ENCODE results near the gene DMAC2L. TPM values are rescaled to one million over a fixed set of nuclear protein-coding genes. Genes with fewer than 3 reads are reported as not detected.

DMAC2L gene
- total RNA-seq (10 to 100 TPM; 14.3 to 14.7 TPM), polyA plus RNA-seq (17.9 TPM)

GRCh38 chr14:50311972-50312733 lies at the start of gene DMAC2L, which contains the start of gene L2HGDH:
Gene DMAC2L (plus strand): TSS chr14:50312324. CDS start chr14:50321488, 9,164 bp downstream.
Gene L2HGDH (minus strand): TSS chr14:50312229. CDS start chr14:50312150, 79 bp downstream.
- Histone ChIP-seq H3K9me3 (ENCODE audit: low read length) (no peaks in the 10 kb centered on the region), H3K27me3 (ENCODE audit: insufficient read depth, low read length, poor library complexity, severe bottlenecking) (no peaks in the 10 kb centered on the region), H3K4me3 (ENCODE audit: low read length) (peak within 1 kb of the TSS; percentile 84), H3K4me1 (ENCODE audit: insufficient read depth, low read length) (peaks cover 20% of the 10 kb centered on the region), H3K36me3 (ENCODE audit: insufficient read depth, low read length) (no peaks in the 10 kb centered on the region), H3K27ac (ENCODE audit: low read depth, low read length) (peak within 1 kb of the TSS; percentile 52)
- peaks cover 0 to 2% of the 10 kb centered on the region in 2 donors for H3K27me3 Mint-ChIP-seq
- H3K36me3 Mint-ChIP-seq, result peaks cover 0 to 22% (median 4%) of the 10 kb centered on the region in 3 donors
- peaks cover 38 to 47% (median 43%) of the 10 kb centered on the region in 3 donors for H3K4me1 Mint-ChIP-seq
- DNase-seq, result peak; percentile 84 to 92 (median 89)
- ChIA-PET POLR2A (interaction anchor here (0.5 to 2.1 kb wide), 4 partner anchors 9 to 492 kb away, joined by 3 to 18 read pairs (median 4); partner anchors contain the start of gene MAP4K5), CTCF (interaction anchor here (1.0 to 3.6 kb wide), 4 partner anchors 9 to 691 kb away, joined by 3 to 39 read pairs (median 4); partner anchors contain the start of genes MAP4K5, MGAT2 and RPL36AL)
- peak within 1 kb of the TSS; percentile 95 to 99 (median 98) for H3K27ac Mint-ChIP-seq
- no peaks in the 10 kb centered on the region for H3K9me3 Mint-ChIP-seq
- H3K4me3 Mint-ChIP-seq, result peak within 1 kb of the TSS; percentile 88 to 98 (median 93)

DNA sequence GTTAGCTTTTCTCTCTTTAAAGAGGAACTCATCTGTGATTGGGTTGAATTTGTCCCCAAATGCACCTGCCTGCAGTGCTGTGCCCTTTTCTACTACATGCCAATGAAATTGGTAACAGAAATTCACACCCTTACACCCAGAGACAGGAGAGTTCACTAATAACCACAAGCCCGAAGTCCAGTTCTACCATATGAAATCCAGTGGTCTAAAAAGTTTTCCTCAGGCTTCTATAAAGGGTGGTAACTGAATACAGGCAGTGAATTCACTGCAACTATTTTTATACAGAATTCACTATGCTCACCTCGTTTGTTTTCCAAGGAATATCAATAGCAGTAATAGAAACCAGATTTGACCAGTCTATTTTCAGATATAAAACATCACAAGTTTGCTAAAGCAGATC lies 49.3 kb upstream of the DMAC2L start:
- no peak overlapping the region for H3K4me3 Mint-ChIP-seq
- Histone ChIP-seq H3K27ac (ENCODE audit: low read depth, low read length) (no peak overlapping the region), H3K27me3 (ENCODE audit: insufficient read depth, low read length, poor library complexity, severe bottlenecking) (no peaks in the 10 kb centered on the region), H3K4me1 (ENCODE audit: insufficient read depth, low read length) (no peaks in the 10 kb centered on the region), H3K36me3 (ENCODE audit: insufficient read depth, low read length) (no peaks in the 10 kb centered on the region), H3K9me3 (ENCODE audit: low read length) (no peaks in the 10 kb centered on the region), H3K4me3 (ENCODE audit: low read length) (no peak overlapping the region)
- peak overlapping the region in 1 of 8 donors; percentile 12 for H3K27ac Mint-ChIP-seq
- no peaks in the 10 kb centered on the region for H3K27me3 Mint-ChIP-seq
- peaks cover 0 to 6% (median 5%) of the 10 kb centered on the region in 3 donors for H3K36me3 Mint-ChIP-seq
- no peak for DNase-seq
- peaks cover 0 to 1% (median 0%) of the 10 kb centered on the region in 3 donors for H3K4me1 Mint-ChIP-seq
- no peaks in the 10 kb centered on the region for H3K9me3 Mint-ChIP-seq
- ChIA-PET CTCF (no interaction called here), POLR2A (no interaction called here)

GRCh38 chr14:50263321-50263720 lies 48.8 kb upstream of the DMAC2L start:
- H3K27me3 ChIP-seq (ENCODE audit: insufficient read depth, low read length, poor library complexity, severe bottlenecking), result no peaks in the 10 kb centered on the region
- no peak overlapping the region for H3K4me3 ChIP-seq (ENCODE audit: low read length)
- H3K4me1 ChIP-seq (ENCODE audit: insufficient read depth, low read length), result no peaks in the 10 kb centered on the region
- Mint-ChIP-seq H3K4me3 (no peak overlapping the region), H3K4me1 (peaks cover 0 to 1% (median 0%) of the 10 kb centered on the region in 3 donors), H3K36me3 (peaks cover 0 to 6% (median 6%) of the 10 kb centered on the region in 3 donors), H3K27me3 (no peaks in the 10 kb centered on the region), H3K27ac (peak overlapping the region in 1 of 8 donors; percentile 62), H3K9me3 (no peaks in the 10 kb centered on the region)
- no peaks in the 10 kb centered on the region for H3K36me3 ChIP-seq (ENCODE audit: insufficient read depth, low read length)
- ChIA-PET POLR2A (no interaction called here), CTCF (no interaction called here)
- DNase-seq, result no peak
- no peaks in the 10 kb centered on the region for H3K9me3 ChIP-seq (ENCODE audit: low read length)
- H3K27ac ChIP-seq (ENCODE audit: low read depth, low read length), result no peak overlapping the region

GRCh38 chr14:50265029-50265428 lies 47.1 kb upstream of the DMAC2L start:
- no peaks in the 10 kb centered on the region for H3K4me1 ChIP-seq (ENCODE audit: insufficient read depth, low read length)
- POLR2A ChIA-PET, result no interaction called here
- Mint-ChIP-seq H3K27me3 (no peaks in the 10 kb centered on the region), H3K4me3 (no peak overlapping the region), H3K36me3 (peaks cover 0 to 9% (median 6%) of the 10 kb centered on the region in 3 donors), H3K27ac (no peak overlapping the region), H3K4me1 (peaks cover 0 to 1% (median 0%) of the 10 kb centered on the region in 3 donors), H3K9me3 (no peaks in the 10 kb centered on the region)
- no peak for DNase-seq
- CTCF ChIA-PET, result no interaction called here
- H3K4me3 ChIP-seq (ENCODE audit: low read length), result no peak overlapping the region
- H3K36me3 ChIP-seq (ENCODE audit: insufficient read depth, low read length), result no peaks in the 10 kb centered on the region
- H3K9me3 ChIP-seq (ENCODE audit: low read length), result no peaks in the 10 kb centered on the region
- H3K27ac ChIP-seq (ENCODE audit: low read depth, low read length), result no peak overlapping the region
- H3K27me3 ChIP-seq (ENCODE audit: insufficient read depth, low read length, poor library complexity, severe bottlenecking), result no peaks in the 10 kb centered on the region

DNA sequence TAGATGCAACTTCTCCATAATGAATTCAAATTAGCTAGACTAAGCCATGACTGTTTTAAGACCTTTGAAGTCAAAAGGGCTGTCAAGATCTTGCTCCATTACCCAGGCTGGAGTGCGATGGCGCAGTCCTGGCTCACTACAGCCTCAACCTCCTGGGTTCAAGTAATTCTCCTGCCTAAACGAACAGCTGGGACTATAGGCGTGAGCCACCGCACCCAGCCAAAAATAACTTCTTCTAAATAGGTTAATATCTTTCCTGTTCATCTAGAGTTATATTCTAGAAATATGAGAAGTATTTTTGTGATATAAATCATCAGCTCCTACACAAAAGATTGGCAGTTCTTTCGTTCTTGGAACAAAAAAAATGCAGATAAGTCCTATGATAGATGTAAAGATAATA lies 41.2 kb upstream of the DMAC2L start:
- H3K27me3 ChIP-seq (ENCODE audit: insufficient read depth, low read length, poor library complexity, severe bottlenecking), result no peaks in the 10 kb centered on the region
- H3K4me3 ChIP-seq (ENCODE audit: low read length), result no peak overlapping the region
- Mint-ChIP-seq H3K4me1 (no peaks in the 10 kb centered on the region), H3K27ac (no peak overlapping the region), H3K4me3 (no peak overlapping the region), H3K36me3 (peaks cover 3 to 5% (median 3%) of the 10 kb centered on the region in 3 donors), H3K9me3 (no peaks in the 10 kb centered on the region), H3K27me3 (no peaks in the 10 kb centered on the region)
- ChIA-PET CTCF (no interaction called here), POLR2A (no interaction called here)
- H3K27ac ChIP-seq (ENCODE audit: low read depth, low read length), result no peak overlapping the region
- no peaks in the 10 kb centered on the region for H3K9me3 ChIP-seq (ENCODE audit: low read length)
- DNase-seq, result no peak
- no peaks in the 10 kb centered on the region for H3K4me1 ChIP-seq (ENCODE audit: insufficient read depth, low read length)
- no peaks in the 10 kb centered on the region for H3K36me3 ChIP-seq (ENCODE audit: insufficient read depth, low read length)

- no peaks in the 10 kb centered on the region for H3K9me3 Mint-ChIP-seq
- no peak overlapping the region for H3K4me3 Mint-ChIP-seq
- H3K9me3 ChIP-seq (ENCODE audit: low read length), result no peaks in the 10 kb centered on the region
- H3K27ac Mint-ChIP-seq, result peak overlapping the region in 1 of 8 donors; percentile 65
- H3K27me3 ChIP-seq (ENCODE audit: insufficient read depth, low read length, poor library complexity, severe bottlenecking), result no peaks in the 10 kb centered on the region
- no peaks in the 10 kb centered on the region for H3K4me1 ChIP-seq (ENCODE audit: insufficient read depth, low read length)
- DNase-seq, result no peak
- CTCF ChIA-PET, result no interaction called here
- no peaks in the 10 kb centered on the region for H3K4me1 Mint-ChIP-seq
- POLR2A ChIA-PET, result no interaction called here
- H3K36me3 ChIP-seq (ENCODE audit: insufficient read depth, low read length), result no peaks in the 10 kb centered on the region
- no peaks in the 10 kb centered on the region for H3K27me3 Mint-ChIP-seq
- no peak overlapping the region for H3K4me3 ChIP-seq (ENCODE audit: low read length)
- peaks cover 2 to 6% (median 5%) of the 10 kb centered on the region in 3 donors for H3K36me3 Mint-ChIP-seq
- no peak overlapping the region for H3K27ac ChIP-seq (ENCODE audit: low read depth, low read length)
Observed at GRCh38 chr14:50272498-50272897, 39.6 kb upstream of the DMAC2L start.

DNA sequence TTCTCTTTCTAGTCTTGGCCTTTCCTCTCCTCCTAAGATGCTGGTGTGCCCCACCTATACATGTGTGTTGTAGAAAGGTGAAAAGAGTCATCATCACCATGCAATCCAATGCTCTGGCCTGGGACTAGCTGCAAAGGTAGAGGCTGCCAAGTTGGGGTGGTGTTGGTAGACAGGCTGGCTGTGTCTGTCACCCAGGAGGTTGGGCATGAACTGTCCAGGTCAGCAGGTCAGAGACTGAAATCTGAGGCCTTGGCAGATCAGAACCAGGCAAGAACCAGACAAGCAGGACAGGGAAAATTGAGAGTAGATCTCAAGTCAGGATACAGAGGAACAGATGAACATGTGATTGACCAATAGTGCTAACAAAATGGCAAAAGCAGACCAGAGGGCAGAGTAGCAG lies 26.3 kb upstream of the DMAC2L start:
- POLR2A ChIA-PET, result no interaction called here

DNA sequence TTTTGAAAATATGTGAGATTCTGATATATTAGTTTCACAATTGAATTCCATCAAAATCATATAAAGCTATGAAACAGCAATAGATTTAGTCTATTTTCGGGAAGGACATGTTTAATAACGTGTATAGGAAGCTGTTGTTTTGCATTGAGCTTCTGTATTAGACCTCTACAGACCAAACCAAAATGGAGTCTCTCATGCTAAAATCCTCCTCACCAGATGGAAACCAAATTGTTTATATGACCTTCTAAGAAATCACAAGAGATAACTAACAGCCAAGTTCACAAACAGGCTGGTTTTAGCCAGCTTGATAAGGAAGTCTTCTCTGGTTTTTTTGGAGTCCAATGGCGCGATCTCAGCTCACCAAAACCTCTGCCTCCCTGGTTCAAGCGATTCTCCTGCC lies 24.0 kb upstream of the DMAC2L start:
- peaks cover 0 to 17% (median 3%) of the 10 kb centered on the region in 3 donors for H3K36me3 Mint-ChIP-seq
- Histone ChIP-seq H3K27me3 (ENCODE audit: insufficient read depth, low read length, poor library complexity, severe bottlenecking) (no peaks in the 10 kb centered on the region), H3K4me3 (ENCODE audit: low read length) (no peak overlapping the region), H3K4me1 (ENCODE audit: insufficient read depth, low read length) (no peaks in the 10 kb centered on the region), H3K9me3 (ENCODE audit: low read length) (no peaks in the 10 kb centered on the region), H3K36me3 (ENCODE audit: insufficient read depth, low read length) (no peaks in the 10 kb centered on the region), H3K27ac (ENCODE audit: low read depth, low read length) (no peak overlapping the region)
- DNase-seq, result no peak
- ChIA-PET POLR2A (no interaction called here), CTCF (no interaction called here)
- H3K9me3 Mint-ChIP-seq, result no peaks in the 10 kb centered on the region
- no peak overlapping the region for H3K4me3 Mint-ChIP-seq
- H3K4me1 Mint-ChIP-seq, result no peaks in the 10 kb centered on the region
- H3K27ac Mint-ChIP-seq, result no peak overlapping the region
- H3K27me3 Mint-ChIP-seq, result no peaks in the 10 kb centered on the region

More for the DNA sequence above, 26.3 kb upstream of the DMAC2L start:
- Mint-ChIP-seq H3K4me3 (no peak overlapping the region), H3K36me3 (peaks cover 0 to 10% (median 5%) of the 10 kb centered on the region in 3 donors), H3K4me1 (no peaks in the 10 kb centered on the region), H3K9me3 (no peaks in the 10 kb centered on the region), H3K27me3 (no peaks in the 10 kb centered on the region), H3K27ac (peak overlapping the region in 1 of 8 donors; percentile 74)
- Histone ChIP-seq H3K27me3 (ENCODE audit: insufficient read depth, low read length, poor library complexity, severe bottlenecking) (no peaks in the 10 kb centered on the region), H3K9me3 (ENCODE audit: low read length) (no peaks in the 10 kb centered on the region), H3K4me1 (ENCODE audit: insufficient read depth, low read length) (no peaks in the 10 kb centered on the region), H3K4me3 (ENCODE audit: low read length) (no peak overlapping the region), H3K36me3 (ENCODE audit: insufficient read depth, low read length) (no peaks in the 10 kb centered on the region), H3K27ac (ENCODE audit: low read depth, low read length) (no peak overlapping the region)
- no peak for DNase-seq
- CTCF ChIA-PET, result no interaction called here
